ENCODE measurements around the gene LARGE1. TPM values are rescaled to one million over a fixed set of nuclear protein-coding genes. Genes with fewer than 3 reads are reported as not detected.

The LARGE1 gene
- total RNA-seq, 1 donor from 2014 or later, result 35.7 TPM

- Mint-ChIP-seq H3K9me3 (no peaks in the 10 kb centered on the region), H3K4me1 (no peaks in the 10 kb centered on the region), H3K27ac (no peak overlapping the region), H3K36me3 (no peaks in the 10 kb centered on the region), H3K4me3 (no peak overlapping the region), H3K27me3 (ENCODE audit: low read depth) (no peaks in the 10 kb centered on the region)
- DNase-seq (ENCODE audit: low spot score in 2 of 2, unreplicated experiment in 2 of 2), result no peak
- no peak for TF ChIP-seq CTCF (IDR thresholded peaks at IDR 0.05; ENCODE audit: unreplicated experiment)
Measured at GRCh38 chr22:33684087-33684486, 236.2 kb downstream of the LARGE1 start.

- no peak overlapping the region for H3K4me3 Mint-ChIP-seq
Measured at GRCh38 chr22:33682927-33683326, 237.3 kb downstream of the LARGE1 start.

GRCh38 chr22:33680632-33681031 lies 239.6 kb downstream of the LARGE1 start:
- no peak for DNase-seq (ENCODE audit: low spot score in 2 of 2, unreplicated experiment in 2 of 2)
- Mint-ChIP-seq H3K27me3 (ENCODE audit: low read depth) (no peaks in the 10 kb centered on the region), H3K9me3 (no peaks in the 10 kb centered on the region), H3K4me3 (no peak overlapping the region), H3K36me3 (no peaks in the 10 kb centered on the region), H3K27ac (no peak overlapping the region), H3K4me1 (no peaks in the 10 kb centered on the region)
- no peak for TF ChIP-seq CTCF (IDR thresholded peaks at IDR 0.05; ENCODE audit: unreplicated experiment)

More at GRCh38 chr22:33682927-33683326, 237.3 kb downstream of the LARGE1 start:
- H3K27me3 Mint-ChIP-seq (ENCODE audit: low read depth), result no peaks in the 10 kb centered on the region
- H3K4me1 Mint-ChIP-seq, result no peaks in the 10 kb centered on the region
- TF ChIP-seq CTCF (IDR thresholded peaks at IDR 0.05; ENCODE audit: unreplicated experiment), result no peak
- no peak overlapping the region for H3K27ac Mint-ChIP-seq
- DNase-seq (ENCODE audit: low spot score in 2 of 2, unreplicated experiment in 2 of 2), result no peak
- H3K36me3 Mint-ChIP-seq, result no peaks in the 10 kb centered on the region
- no peaks in the 10 kb centered on the region for H3K9me3 Mint-ChIP-seq

GRCh38 chr22:33678523-33678922 lies 241.8 kb downstream of the LARGE1 start:
- Mint-ChIP-seq H3K9me3 (no peaks in the 10 kb centered on the region), H3K4me3 (no peak overlapping the region), H3K36me3 (no peaks in the 10 kb centered on the region), H3K27ac (no peak overlapping the region), H3K4me1 (no peaks in the 10 kb centered on the region), H3K27me3 (ENCODE audit: low read depth) (no peaks in the 10 kb centered on the region)
- DNase-seq (ENCODE audit: low spot score in 2 of 2, unreplicated experiment in 2 of 2), result no peak
- TF ChIP-seq CTCF (IDR thresholded peaks at IDR 0.05; ENCODE audit: unreplicated experiment), result no peak

- no peak for DNase-seq (ENCODE audit: low spot score in 2 of 2, unreplicated experiment in 2 of 2)
- Mint-ChIP-seq H3K27ac (no peak overlapping the region), H3K36me3 (no peaks in the 10 kb centered on the region), H3K27me3 (ENCODE audit: low read depth) (no peaks in the 10 kb centered on the region), H3K4me3 (no peak overlapping the region), H3K9me3 (no peaks in the 10 kb centered on the region), H3K4me1 (no peaks in the 10 kb centered on the region)
- no peak for TF ChIP-seq CTCF (IDR thresholded peaks at IDR 0.05; ENCODE audit: unreplicated experiment)
Measured at GRCh38 chr22:33677536-33677935, 242.7 kb downstream of the LARGE1 start.

GRCh38 chr22:33674357-33674756 lies 245.9 kb downstream of the LARGE1 start:
- Mint-ChIP-seq H3K27me3 (ENCODE audit: low read depth) (no peaks in the 10 kb centered on the region), H3K27ac (no peak overlapping the region), H3K9me3 (no peaks in the 10 kb centered on the region), H3K4me1 (no peaks in the 10 kb centered on the region), H3K4me3 (no peak overlapping the region), H3K36me3 (no peaks in the 10 kb centered on the region)
- no peak for DNase-seq (ENCODE audit: low spot score in 2 of 2, unreplicated experiment in 2 of 2)
- TF ChIP-seq CTCF (IDR thresholded peaks at IDR 0.05; ENCODE audit: unreplicated experiment), result no peak

Measured in mesothelial cell of epicardium (in vitro differentiated cells).